HG03159 (cell line): ENCODE results near the gene CYTH3.
"Not testable (repeated sequence)": the region's sequence is repeated elsewhere in the genome, so short reads cannot be mapped to it uniquely, and the experiment has no call there.

Experiments used
- ATAC-seq: cut with Tn5 transposase; IDR thresholded peaks from one replicate; pipeline ENCODE4 v1.9.1; 2021; ENCODE audit warnings: mild to moderate bottlenecking, moderate library complexity; ENCODE audit not compliant: unreplicated experiment

The CYTH3 gene

GRCh38 chr7:6200971-6201370 lies 71.5 kb downstream of the CYTH3 start:
- no peak for ATAC-seq

GRCh38 chr7:6198689-6199595 lies 73.5 kb downstream of the CYTH3 start:
- ATAC-seq: no peak

GRCh38 chr7:6197801-6198551 lies 74.4 kb downstream of the CYTH3 start:
- no peak for ATAC-seq

GRCh38 chr7:6193709-6194108 lies 78.7 kb downstream of the CYTH3 start:
- no peak for ATAC-seq

GRCh38 chr7:6190563-6190962 lies 81.9 kb downstream of the CYTH3 start:
- ATAC-seq: not testable (repeated sequence)

- no peak for ATAC-seq
These were observed 84.0 kb downstream of the CYTH3 start for GRCh38 chr7:6188389-6188788.

GRCh38 chr7:6186577-6186976 lies 85.8 kb downstream of the CYTH3 start:
- no peak for ATAC-seq

GRCh38 chr7:6182993-6183392 lies 89.4 kb downstream of the CYTH3 start:
- ATAC-seq: no peak

- no peak for ATAC-seq
These were observed 91.3 kb downstream of the CYTH3 start for GRCh38 chr7:6181136-6181535.

- no peak for ATAC-seq
These were observed 92.1 kb downstream of the CYTH3 start for GRCh38 chr7:6180344-6180725.

- ATAC-seq: no peak
These were observed 92.6 kb downstream of the CYTH3 start for GRCh38 chr7:6179620-6180343.

GRCh38 chr7:6178298-6179029 lies 94.0 kb downstream of the CYTH3 start:
- ATAC-seq: no peak

- no peak for ATAC-seq
These were observed 96.8 kb downstream of the CYTH3 start for GRCh38 chr7:6175645-6176044.

- ATAC-seq: no peak
These were observed 99.5 kb downstream of the CYTH3 start for GRCh38 chr7:6172910-6173295.

GRCh38 chr7:6172224-6172909 lies 100.1 kb downstream of the CYTH3 start:
- ATAC-seq: no peak

GRCh38 chr7:6171532-6172223 lies 100.7 kb downstream of the CYTH3 start:
- no peak for ATAC-seq

GRCh38 chr7:6170571-6171531 lies 101.6 kb downstream of the CYTH3 start:
- ATAC-seq: no peak

- ATAC-seq: no peak
These were observed 102.5 kb downstream of the CYTH3 start for GRCh38 chr7:6169805-6170520.
